ENCODE results near the gene AGAP1.
A peak's percentile ranks its signal among the peaks of the same experiment; 100 is the strongest.

Gene AGAP1

DNA sequence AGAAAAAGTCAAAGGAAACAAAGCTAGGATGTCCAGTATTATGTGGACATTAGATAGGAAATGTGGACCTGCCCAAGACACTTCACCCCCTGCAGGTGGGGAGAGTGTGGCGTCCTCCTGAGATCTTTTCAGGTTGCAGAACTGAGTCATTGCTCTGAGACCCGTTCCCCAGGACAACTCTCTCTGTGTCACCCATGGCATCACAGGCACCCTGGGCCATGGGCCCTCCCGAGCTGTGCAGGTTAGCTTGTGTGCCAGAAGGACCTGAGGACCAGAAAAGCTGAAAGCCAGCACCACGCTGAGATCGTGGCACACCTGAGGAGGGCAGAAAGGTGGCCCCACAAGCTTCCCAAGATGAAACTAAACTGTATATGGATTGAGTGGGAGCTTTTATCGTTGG is 229.5 kb downstream of the AGAP1 start:
- DNase-seq = no peak

DNA sequence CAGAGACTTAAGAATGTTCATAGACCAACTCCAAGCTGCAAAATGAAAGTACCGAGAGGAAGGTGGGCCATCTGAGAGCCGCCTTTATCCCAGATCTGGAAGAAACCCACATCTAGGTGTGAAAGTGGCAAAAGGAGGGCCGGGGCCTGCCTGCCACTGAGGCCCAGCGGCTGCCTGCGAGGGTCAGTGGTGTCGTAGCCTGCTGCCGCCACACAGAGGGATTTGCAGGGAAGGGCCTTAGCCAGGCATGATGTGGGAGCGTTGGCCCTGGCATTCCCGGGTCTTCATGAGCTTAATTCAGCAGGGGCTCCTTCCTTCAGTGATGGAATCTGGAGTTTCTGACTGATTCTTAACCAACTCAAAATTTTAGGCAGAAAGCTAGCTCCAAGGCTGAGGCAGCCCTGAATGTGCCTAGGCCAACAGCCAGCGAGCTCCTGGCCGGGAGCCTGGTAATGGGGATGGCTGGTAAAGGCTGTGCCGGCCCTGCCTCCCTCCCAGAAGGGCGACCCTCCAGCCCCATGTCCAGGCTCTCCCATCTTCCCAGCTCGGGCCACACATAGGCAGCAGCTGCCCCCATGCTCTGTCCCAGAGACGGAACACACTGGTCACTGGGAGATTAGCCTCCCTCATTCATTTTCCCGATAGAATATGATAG is 230.1 kb downstream of the AGAP1 start:
- no peak for DNase-seq

DNA sequence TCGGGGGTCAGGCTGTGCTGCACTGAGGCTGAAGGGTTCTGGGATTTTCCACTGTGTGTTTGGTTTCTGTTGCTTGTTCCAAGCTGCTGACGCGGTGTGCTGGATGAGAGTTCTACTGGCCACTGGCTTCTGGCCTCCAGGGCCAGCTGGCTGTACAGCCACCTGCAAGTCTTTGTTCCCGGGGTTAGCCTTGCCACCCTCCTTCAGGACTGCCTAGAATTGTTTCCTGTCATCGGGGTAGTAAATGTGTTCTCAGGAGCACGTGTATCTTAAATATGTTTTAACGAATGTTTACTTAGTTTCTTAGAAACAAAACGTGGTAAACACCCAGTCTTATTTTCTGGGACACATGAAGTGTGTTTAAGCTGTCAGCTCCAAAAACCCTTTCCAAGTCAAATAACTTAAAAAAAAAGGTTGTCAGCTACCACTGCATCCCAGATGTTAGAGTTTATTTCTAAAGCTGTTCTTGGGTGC is 231.2 kb downstream of the AGAP1 start:
- no peak for DNase-seq

DNA sequence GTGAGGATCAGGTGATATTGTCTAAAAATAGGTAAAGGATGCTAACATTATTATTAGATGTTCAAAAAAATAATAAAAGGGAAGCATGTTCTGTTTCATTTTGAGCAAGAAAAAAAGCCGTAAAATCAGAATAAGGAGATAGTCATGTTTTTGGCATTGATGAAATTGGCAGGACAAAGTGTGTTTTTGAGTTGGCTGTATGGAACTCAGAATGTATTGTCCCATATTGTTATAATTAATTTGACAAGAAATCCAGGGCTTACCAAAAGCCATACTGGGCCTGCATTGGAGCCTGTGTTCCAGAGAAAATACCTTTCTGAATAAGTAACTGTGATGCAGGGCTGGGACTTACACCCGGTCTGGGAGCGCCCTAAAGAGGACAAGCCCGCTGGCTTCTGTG is 232.0 kb downstream of the AGAP1 start:
- no peak for DNase-seq

DNA sequence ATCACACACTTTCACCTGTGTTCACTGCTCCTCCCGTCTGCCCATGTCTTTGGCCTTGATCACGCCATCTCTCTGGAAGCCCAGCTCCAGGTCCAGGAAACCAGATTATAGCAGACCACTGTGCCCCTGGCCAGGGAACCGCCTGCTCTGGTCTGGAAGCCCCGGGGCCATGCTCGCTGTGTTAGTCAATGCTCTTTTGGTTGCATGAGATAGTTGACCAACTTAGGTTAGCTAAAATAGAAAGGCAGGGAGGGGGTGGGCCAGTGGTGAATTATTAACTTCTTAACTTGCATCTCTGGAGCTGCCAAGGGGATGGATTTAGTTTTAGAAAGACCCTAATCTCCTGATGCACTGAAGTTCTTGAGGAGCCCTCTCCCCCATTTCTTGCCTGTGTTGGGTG is 232.7 kb downstream of the AGAP1 start:
- DNase-seq = no peak

GRCh38 chr2:235727174-235727573 is 233.3 kb downstream of the AGAP1 start:
- no peak for DNase-seq

DNA sequence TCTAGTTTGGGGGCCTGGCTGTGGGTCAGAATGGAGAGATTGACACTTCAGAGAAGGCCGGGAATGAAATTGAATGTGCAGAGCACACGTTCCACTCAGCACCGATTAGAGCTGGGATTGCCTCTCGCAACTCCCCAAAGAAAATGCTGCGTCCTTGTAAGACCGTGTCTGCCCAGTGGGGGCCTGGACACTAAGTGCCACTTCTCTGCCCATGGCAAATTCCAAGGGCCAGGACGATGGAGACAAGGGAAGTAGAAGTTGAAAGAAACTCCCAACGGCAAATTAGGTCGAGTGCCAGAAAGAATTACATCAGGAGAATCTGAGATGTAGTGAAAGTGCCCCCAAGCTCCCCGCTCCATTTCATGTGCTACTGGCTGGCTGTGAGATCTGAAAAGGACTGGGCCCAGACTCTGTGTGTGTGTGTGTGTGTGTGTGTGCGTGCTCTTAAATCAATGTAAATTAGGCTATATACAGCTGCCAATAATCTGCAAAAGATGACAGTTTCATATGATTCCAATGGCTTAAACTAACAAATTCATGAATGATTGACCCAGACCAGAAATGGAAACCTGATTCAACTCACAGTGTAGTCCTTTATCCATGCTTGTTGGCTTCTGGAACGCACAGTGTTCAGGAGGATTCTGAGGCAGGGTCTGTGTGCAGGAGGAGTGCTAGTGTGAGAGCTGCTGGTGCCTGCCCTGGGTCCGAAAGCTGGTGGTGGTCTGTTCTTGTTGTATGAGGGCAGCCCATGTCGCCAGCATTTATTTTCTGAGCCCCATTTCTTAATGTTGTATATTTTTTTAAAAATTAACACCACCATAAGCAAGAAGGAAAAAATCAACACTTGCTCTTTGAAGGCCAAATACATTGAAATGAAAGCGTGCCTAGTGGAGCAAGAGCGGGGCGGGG is 234.3 kb downstream of the AGAP1 start:
- no peak for DNase-seq

- no peak for DNase-seq
Measured at GRCh38 chr2:235728800-235729556, 235.1 kb downstream of the AGAP1 start.

DNA sequence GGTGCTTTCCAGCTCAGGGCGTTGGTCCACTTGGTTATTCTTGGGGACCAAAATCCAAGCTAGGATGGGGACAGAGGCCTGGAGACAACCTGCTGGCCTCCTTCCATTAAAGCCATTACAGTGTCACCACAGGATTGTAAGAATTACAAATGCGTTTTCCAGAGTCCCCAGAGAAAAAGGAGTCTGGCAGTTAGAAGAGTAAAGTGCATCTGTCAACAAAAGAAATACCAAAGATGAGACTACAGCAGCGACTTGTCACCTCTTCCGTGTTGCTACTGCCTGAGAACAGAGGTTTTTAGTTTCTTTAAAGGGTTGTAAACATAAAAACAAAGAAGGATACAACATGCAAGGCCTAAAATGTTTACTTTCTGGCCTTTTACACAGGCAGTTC is 235.7 kb downstream of the AGAP1 start:
- DNase-seq = no peak

GRCh38 chr2:235730115-235730514 is 236.3 kb downstream of the AGAP1 start:
- DNase-seq = no peak

DNA sequence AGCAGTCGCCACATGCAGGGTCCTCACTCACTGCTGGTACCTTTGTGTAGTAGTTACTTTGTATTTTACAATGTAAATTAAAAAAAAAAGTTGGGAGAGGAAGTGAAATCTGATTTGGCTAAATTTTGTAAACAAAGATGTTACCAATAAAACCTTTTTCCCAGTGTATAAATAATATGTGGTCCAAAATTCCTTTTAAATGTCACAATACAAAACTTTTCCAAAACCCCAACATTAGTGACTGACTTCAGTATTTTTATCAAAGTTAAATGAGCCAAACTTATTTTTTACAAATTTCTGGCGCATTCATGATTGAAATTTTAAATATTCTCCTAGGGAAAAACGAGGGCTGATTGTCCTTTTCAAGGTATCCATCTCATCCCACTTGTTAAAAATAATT is 239.9 kb downstream of the AGAP1 start:
- no peak for DNase-seq

DNA sequence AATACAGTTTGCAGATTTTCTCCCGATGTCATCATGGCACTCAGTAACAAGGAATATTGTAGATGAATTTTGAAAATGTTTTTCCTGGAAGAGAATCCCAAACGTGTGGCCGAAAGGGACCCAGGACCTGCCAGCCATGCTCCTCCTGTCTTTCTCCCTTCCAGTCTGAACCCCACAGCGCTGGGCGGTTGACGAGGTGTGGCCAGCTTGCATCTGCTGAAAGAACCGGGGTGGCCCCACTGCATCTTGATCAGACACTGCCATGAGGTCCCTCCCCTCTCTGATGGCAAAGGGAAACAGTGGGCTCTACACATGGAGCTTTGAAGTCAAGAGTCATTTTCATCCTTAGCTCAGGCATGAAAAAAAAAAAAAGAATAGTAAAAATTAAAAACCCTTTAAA is 240.3 kb downstream of the AGAP1 start:
- DNase-seq = no peak

DNA sequence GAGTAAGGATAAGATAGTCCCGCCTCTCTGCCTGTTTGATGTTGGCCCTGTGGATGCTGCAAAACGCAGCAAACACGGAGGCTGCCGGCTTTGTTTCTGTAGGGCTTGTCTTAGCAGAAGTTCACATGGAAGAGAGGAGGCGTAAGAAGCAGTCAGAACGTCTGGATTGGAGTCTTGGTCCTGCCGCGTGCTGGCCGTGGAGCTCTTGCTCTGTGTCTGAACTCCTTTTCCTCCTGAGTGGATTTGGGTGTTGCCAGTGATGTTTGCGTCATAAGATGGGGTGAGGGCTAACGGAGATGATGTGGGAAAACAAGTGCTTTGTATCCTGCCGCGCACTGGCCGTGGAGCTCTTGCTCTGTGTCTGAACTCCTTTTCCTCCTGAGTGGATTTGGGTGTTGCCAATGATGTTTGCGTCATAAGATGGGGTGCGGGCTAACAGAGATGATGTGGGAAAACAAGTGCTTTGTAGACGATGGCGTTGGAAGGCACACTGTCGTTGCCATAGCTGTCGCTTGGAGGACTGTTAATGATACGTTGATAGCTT is 240.9 kb downstream of the AGAP1 start:
- DNase-seq = no peak

DNA sequence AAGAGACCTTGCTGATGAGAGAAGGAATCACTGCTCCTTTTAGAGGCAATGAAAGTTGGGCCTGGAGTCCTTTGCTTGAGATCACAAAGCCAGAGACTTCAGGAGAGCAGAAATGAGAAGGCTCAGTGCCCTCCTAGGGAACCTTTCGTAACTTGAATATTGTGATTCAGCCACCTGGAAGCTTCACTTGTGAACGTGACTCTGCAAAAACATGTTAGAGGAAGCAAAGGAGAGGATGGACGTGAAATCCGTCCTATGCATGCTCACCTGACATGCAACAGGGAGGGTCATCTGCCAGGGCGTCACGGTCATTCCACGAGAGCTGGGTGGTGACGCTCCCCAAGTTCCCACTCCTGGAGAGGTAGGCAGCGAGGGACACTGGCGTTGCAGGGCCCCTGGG is 243.6 kb downstream of the AGAP1 start:
- DNase-seq = no peak

DNA sequence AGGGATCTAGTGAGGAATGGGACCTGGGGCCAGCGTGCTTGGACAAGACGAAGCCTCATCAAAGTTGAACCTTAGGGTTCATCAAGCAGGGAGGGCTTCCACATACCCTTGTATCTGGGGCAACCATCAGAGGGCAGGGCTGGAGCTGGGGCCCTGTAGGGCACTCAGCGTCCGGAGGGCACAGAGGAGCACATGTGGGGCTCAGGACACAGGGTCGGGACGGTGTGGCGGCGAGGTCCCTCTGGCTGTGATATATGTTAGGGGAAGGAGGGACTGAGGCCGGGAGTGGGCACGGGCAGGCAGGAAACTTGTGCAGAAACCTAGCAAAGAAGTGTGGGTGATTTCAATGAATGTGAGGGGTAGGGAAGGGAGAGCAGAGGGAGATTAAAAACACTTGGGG is 244.0 kb downstream of the AGAP1 start:
- no peak for DNase-seq

DNA sequence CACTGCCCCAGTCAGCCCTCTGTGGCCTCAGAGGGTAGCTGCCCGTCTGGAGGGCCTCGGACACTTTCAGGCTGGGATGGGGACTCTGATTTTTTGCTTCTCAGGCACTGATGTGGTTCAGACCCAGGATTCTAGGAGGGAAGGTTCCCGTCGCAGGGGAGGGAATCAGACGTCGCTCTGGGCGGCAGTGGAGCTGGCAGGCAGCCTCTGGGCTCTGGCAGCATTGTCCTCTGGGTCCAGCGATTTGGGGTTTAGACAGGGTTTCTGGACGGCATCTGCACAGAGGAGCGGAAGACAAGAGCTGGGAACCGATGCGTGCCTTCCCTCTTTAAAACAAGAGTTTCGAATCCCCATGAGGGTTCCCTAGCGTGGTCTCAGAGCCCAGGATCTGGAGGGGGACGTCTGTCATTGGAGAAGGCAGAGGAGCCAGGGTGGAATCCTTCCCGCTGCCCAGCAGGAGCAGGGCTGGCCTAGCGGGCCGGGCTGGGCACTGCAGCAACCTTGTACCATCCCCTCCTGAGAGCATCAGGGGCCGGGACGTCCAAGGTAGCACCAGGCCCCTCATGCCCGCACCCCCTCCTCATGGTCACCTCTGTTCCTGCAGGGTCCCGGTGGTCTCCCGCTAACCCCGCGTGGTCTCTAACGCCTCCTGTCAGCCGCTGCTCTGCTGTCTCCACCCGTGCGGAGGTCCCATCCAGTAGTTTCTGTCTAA is 246.0 kb downstream of the AGAP1 start:
- no peak for DNase-seq

DNA sequence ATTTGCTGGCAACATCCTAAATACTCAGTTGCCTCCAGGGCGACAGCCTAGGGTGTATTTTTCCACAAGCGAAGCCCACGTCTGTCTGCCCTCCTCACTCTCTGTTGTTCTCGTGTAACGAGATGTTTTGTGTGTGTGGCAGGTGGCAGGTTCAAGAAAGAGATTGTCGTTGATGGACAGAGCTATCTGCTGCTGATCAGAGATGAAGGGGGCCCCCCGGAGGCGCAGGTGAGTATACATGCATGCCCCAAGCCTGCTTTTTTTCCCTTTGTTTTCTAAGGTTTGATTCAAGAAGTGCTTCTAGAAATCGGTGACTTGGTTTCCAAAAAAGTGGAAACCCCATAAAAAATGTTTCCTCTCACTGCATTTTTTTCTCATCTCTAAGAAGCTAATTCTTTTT is 247.0 kb downstream of the AGAP1 start:
- no peak for DNase-seq

- DNase-seq = no peak
Measured at GRCh38 chr2:235744161-235744560, 250.3 kb downstream of the AGAP1 start.

DNA sequence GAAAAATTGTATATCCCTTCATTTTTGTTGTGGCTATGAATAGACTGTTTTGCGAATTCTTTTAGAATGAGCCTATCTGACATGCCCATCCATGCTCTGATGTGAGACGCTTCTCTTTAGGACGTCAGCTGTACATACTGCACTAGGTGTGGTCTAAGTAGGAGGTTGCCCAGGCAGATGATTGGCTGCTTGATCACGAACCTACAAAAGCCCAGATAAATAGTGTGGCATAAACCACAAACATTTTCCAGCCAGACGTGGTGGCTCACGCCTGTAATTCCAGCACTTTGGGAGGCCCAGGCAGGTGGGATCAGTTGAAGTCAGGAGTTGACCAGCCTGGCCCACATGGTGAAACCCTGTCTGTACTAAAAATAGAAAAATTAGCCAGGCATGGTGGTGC is 251.8 kb downstream of the AGAP1 start:
- DNase-seq = no peak

GRCh38 chr2:235746257-235746934 is 252.6 kb downstream of the AGAP1 start:
- peak; percentile 63 for DNase-seq

GRCh38 chr2:235747001-235747785 is 253.3 kb downstream of the AGAP1 start:
- no peak for DNase-seq
